Superior temporal gyrus (tissue), 1 donor: ENCODE measurements around the gene OMD.

ENCODE experiments used
- DNase-seq: peaks from one replicate; pipeline ENCODE4 v3.0.0-alpha.2; 2016; ENCODE audit errors: extremely low spot score

OMD gene

DNA sequence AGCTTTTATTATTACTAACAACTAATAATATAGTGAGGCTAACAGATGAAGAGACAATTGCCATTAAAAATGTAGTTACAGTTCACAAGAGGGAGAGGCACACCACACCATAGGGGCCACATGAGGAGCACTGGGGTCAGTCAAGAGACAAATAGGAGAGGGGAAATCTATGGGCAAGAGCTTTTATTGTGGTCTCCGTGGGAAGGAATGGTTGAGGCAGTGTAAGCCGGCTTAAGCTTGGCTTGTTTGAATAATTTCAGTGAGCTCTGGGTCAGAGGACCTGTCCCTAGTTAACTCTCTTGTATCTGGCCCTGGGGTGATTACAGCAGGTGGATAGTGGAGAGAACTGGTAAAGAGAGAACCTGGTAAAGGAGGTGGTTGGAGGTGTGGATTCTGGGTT lies 55.2 kb downstream of the OMD start:
- no peak for DNase-seq
